ENCODE measurements around the gene SUCLG2.

The SUCLG2 gene

DNA sequence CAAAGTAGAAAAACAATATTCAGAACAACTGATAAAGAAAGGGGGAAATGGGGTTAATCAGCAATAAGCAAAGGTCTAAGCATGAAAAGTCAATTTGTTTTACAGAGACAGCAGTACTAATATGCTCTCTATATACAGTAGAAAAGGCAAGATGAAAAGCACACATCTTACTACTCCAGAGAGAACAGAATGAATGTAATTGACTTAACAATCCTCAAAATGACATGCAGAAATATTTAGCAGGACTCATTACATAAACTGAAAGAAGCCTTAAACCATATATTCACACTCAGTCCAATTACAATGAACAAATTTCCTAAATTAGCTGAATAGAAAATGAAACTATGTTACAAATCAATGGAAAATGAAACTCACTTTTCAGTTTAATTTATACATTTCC, 319.8 kb downstream of the SUCLG2 start (continued):
- TF ChIP-seq, protein P1, sequence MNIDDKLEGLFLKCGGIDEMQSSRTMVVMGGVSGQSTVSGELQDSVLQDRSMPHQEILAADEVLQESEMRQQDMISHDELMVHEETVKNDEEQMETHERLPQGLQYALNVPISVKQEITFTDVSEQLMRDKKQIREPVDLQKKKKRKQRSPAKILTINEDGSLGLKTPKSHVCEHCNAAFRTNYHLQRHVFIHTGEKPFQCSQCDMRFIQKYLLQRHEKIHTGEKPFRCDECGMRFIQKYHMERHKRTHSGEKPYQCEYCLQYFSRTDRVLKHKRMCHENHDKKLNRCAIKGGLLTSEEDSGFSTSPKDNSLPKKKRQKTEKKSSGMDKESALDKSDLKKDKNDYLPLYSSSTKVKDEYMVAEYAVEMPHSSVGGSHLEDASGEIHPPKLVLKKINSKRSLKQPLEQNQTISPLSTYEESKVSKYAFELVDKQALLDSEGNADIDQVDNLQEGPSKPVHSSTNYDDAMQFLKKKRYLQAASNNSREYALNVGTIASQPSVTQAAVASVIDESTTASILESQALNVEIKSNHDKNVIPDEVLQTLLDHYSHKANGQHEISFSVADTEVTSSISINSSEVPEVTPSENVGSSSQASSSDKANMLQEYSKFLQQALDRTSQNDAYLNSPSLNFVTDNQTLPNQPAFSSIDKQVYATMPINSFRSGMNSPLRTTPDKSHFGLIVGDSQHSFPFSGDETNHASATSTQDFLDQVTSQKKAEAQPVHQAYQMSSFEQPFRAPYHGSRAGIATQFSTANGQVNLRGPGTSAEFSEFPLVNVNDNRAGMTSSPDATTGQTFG (tag by site-specific recombination; IDR thresholded peaks at IDR 0.05; ENCODE audit: borderline replicate concordance), result no peak

DNA sequence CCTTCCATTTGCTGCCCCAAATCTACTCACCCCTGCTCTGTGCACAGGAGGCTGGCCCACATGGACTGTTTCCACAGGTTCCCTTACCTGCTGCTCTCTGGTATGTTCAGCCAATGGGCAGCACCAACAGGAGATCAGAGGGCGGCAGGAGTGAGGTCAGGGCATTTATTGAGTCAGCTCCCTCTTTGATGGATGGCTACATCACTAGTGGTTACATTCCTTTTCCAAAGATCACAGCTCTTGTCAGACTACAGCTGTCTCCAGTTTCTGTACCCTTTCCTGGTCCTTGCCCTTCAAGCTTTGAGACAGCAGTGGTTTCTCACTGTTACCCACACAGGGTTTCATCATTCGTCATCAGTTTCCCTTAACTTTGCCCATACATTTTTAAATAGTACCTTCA, 325.1 kb downstream of the SUCLG2 start:
- no peaks in the 10 kb centered on the region for H3K36me3 ChIP-seq (ENCODE audit: control insufficient read depth in 2 of 2, insufficient read depth in 1 of 2, low read length in 2 of 2)
- ChIA-PET CTCF (no interaction called here), POLR2A (no interaction called here)
- TF ChIP-seq, protein P2, sequence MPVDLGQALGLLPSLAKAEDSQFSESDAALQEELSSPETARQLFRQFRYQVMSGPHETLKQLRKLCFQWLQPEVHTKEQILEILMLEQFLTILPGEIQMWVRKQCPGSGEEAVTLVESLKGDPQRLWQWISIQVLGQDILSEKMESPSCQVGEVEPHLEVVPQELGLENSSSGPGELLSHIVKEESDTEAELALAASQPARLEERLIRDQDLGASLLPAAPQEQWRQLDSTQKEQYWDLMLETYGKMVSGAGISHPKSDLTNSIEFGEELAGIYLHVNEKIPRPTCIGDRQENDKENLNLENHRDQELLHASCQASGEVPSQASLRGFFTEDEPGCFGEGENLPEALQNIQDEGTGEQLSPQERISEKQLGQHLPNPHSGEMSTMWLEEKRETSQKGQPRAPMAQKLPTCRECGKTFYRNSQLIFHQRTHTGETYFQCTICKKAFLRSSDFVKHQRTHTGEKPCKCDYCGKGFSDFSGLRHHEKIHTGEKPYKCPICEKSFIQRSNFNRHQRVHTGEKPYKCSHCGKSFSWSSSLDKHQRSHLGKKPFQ (tag by site-specific recombination; IDR thresholded peaks at IDR 0.05), result no peak
- TF ChIP-seq ZNF114 (tag by site-specific recombination; IDR thresholded peaks at IDR 0.05), result no peak
- no peak for TF ChIP-seq ZNF391 (tag by site-specific recombination; IDR thresholded peaks at IDR 0.05; ENCODE audit: borderline replicate concordance, low read depth)
- TF ChIP-seq ZNF792 (tag by site-specific recombination; IDR thresholded peaks at IDR 0.05), result no peak
- no peak for TF ChIP-seq ZNF596 (tag by site-specific recombination; IDR thresholded peaks at IDR 0.05)
- TF ChIP-seq ZNF175 (tag by site-specific recombination; IDR thresholded peaks at IDR 0.05), result no peak
- no peak for TF ChIP-seq ZNF19 (tag by site-specific recombination; IDR thresholded peaks at IDR 0.05; ENCODE audit: low read depth)
- no peak for TF ChIP-seq FEZF1 (tag by site-specific recombination; IDR thresholded peaks at IDR 0.05)
- H3K4me1 ChIP-seq (ENCODE audit: control insufficient read depth, insufficient read depth, low read length), result no peaks in the 10 kb centered on the region
- H3K27ac ChIP-seq (ENCODE audit: extremely low read depth, low read depth, low read length), result no peak overlapping the region
- H3K4me3 ChIP-seq (ENCODE audit: low read depth, low read length), result no peak overlapping the region
- no peaks in the 10 kb centered on the region for H3K9me3 ChIP-seq (ENCODE audit: control insufficient read depth, insufficient read depth, low read depth, low read length)

DNA sequence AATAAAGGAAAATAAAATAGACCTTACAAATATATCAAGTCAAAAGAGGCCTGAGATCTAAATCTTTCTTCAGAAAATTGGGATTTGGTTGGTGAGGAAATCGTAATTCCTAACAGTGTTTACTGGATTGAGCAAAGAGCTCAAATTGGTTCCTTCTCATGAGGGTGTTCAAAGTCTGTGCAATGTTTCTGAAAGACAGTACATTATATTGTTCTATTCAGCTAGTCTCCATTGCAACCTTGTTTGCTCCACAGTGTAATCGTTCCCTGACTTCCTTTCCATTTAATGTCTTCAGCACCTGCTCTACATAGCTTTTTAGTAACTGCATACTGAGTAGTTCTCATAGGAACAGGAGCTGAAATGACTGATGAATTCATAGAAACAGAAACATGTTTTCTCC, 326.8 kb downstream of the SUCLG2 start:
- TF ChIP-seq ZFP69B (tag by site-specific recombination; IDR thresholded peaks at IDR 0.05) (no peak), ZNF404 (tag by site-specific recombination; IDR thresholded peaks at IDR 0.05) (no peak), HOXC10 (CRISPR knock-in tag; IDR thresholded peaks at IDR 0.05) (no peak), ZNF121 (tag by site-specific recombination; IDR thresholded peaks at IDR 0.05) (no peak), ZNF24 (tag by site-specific recombination; IDR thresholded peaks at IDR 0.05) (no peak), SCRT1 (tag by site-specific recombination; IDR thresholded peaks at IDR 0.05; ENCODE audit: borderline replicate concordance) (no peak), MYNN (tag by site-specific recombination; IDR thresholded peaks at IDR 0.05; ENCODE audit: borderline replicate concordance) (no peak), WT1 (tag by site-specific recombination; IDR thresholded peaks at IDR 0.05) (no peak), KLF10 (tag by site-specific recombination; IDR thresholded peaks at IDR 0.05) (no peak), ZNF664 (tag by site-specific recombination; IDR thresholded peaks at IDR 0.05) (no peak), ZNF585B (tag by site-specific recombination; IDR thresholded peaks at IDR 0.05) (no peak), ZFP37 (tag by site-specific recombination; IDR thresholded peaks at IDR 0.05) (no peak), BCL11B (tag by site-specific recombination; IDR thresholded peaks at IDR 0.05; ENCODE audit: low read depth) (no peak), ZNF16 (tag by site-specific recombination; IDR thresholded peaks at IDR 0.05; ENCODE audit: low read depth) (no peak), SCRT2 (tag by site-specific recombination; IDR thresholded peaks at IDR 0.05) (no peak), OSR2 (tag by site-specific recombination; IDR thresholded peaks at IDR 0.05) (no peak), ZNF473 (tag by site-specific recombination; IDR thresholded peaks at IDR 0.05) (no peak)
- TF ChIP-seq, protein P3, sequence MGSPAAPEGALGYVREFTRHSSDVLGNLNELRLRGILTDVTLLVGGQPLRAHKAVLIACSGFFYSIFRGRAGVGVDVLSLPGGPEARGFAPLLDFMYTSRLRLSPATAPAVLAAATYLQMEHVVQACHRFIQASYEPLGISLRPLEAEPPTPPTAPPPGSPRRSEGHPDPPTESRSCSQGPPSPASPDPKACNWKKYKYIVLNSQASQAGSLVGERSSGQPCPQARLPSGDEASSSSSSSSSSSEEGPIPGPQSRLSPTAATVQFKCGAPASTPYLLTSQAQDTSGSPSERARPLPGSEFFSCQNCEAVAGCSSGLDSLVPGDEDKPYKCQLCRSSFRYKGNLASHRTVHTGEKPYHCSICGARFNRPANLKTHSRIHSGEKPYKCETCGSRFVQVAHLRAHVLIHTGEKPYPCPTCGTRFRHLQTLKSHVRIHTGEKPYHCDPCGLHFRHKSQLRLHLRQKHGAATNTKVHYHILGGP (tag by site-specific recombination; IDR thresholded peaks at IDR 0.05), result no peak
- no peaks in the 10 kb centered on the region for H3K9me3 ChIP-seq (ENCODE audit: control insufficient read depth, insufficient read depth, low read depth, low read length)
- H3K4me3 ChIP-seq (ENCODE audit: low read depth, low read length), result no peak overlapping the region
- CTCF ChIA-PET, result interaction anchor here (0.6 kb wide), 1 partner anchor 310 kb away, joined by 3 read pairs; no protein-coding TSS in a partner anchor
- POLR2A ChIA-PET, result no interaction called here
- no peaks in the 10 kb centered on the region for H3K4me1 ChIP-seq (ENCODE audit: control insufficient read depth, insufficient read depth, low read length)
- H3K36me3 ChIP-seq (ENCODE audit: control insufficient read depth in 2 of 2, insufficient read depth in 1 of 2, low read length in 2 of 2), result no peaks in the 10 kb centered on the region
- H3K27ac ChIP-seq (ENCODE audit: extremely low read depth, low read depth, low read length), result no peak overlapping the region
